Bronchial epithelial cell (primary cell): ENCODE measurements around the gene DEDD2. TPM values are rescaled to one million over a fixed set of nuclear protein-coding genes. Genes with fewer than 3 reads are reported as not detected.

Experiments
- DNase-seq: peaks from one replicate; pipeline ENCODE4 v3.0.0-alpha.2; 2010; ENCODE audit warnings: low read depth
- FAIRE-seq: peaks from 2 replicates; lab custom pipeline; 2011; peaks lifted over from hg19 to GRCh38; lab: Jason Lieb, UNC
- H3K27me3 ChIP-seq: 2 replicates; pipeline ENCODE4 v1.5.1; 2011; ENCODE audit warnings: low read length; ENCODE audit not compliant: control insufficient read depth, insufficient read depth
- H3K36me3 ChIP-seq: 2 replicates; pipeline ENCODE4 v1.5.1; 2011; ENCODE audit warnings: low read length; ENCODE audit not compliant: control insufficient read depth, insufficient read depth
- H3K4me3 ChIP-seq: 2 replicates; pipeline ENCODE4 v1.5.1; 2011; ENCODE audit warnings: mild to moderate bottlenecking, low read depth, low read length, control low read depth
- CTCF ChIP-seq: IDR thresholded peaks from 2 replicates; pipeline ENCODE4 v1.5.1; 2011; ENCODE audit warnings: mild to moderate bottlenecking, moderate library complexity, low read length, control low read depth, inconsistent platforms; ENCODE audit not compliant: insufficient read depth, severe bottlenecking
- total RNA-seq: library from RNA; depleted of rRNA; stranded (reverse); fragments of >200 nt; gene quantifications from 2 replicates; pipeline ENCODE4 v1.2.1, GENCODE V29; 2014

Gene DEDD2
- total RNA-seq, 1 donor from 2014 or later = 28.7 TPM

- TF ChIP-seq CTCF = no peak
- no peak for FAIRE-seq
- peaks cover 25% of the 10 kb centered on the region for H3K36me3 ChIP-seq
Measured at GRCh38 chr19:42235181-42235580, 17.7 kb upstream of the DEDD2 start.

GRCh38 chr19:42234364-42234763 is 16.9 kb upstream of the DEDD2 start:
- DNase-seq = no peak
- Histone ChIP-seq H3K36me3 (peaks cover 25% of the 10 kb centered on the region), H3K4me3 (no peak overlapping the region), H3K27me3 (no peaks in the 10 kb centered on the region)
- no peak for FAIRE-seq
- no peak for TF ChIP-seq CTCF

More at GRCh38 chr19:42235181-42235580, 17.7 kb upstream of the DEDD2 start:
- H3K4me3 ChIP-seq = no peak overlapping the region
- no peaks in the 10 kb centered on the region for H3K27me3 ChIP-seq
- no peak for DNase-seq

- TF ChIP-seq CTCF = no peak
- H3K4me3 ChIP-seq = no peak overlapping the region
- no peak for DNase-seq
- H3K36me3 ChIP-seq = peaks cover 26% of the 10 kb centered on the region
- peak; percentile 40 for FAIRE-seq
- no peaks in the 10 kb centered on the region for H3K27me3 ChIP-seq
Measured at GRCh38 chr19:42233678-42234292, 16.3 kb upstream of the DEDD2 start.

- DNase-seq = no peak
- peaks cover 26% of the 10 kb centered on the region for H3K36me3 ChIP-seq
- TF ChIP-seq CTCF = no peak
- H3K27me3 ChIP-seq = no peaks in the 10 kb centered on the region
- no peak for FAIRE-seq
- no peak overlapping the region for H3K4me3 ChIP-seq
Measured at GRCh38 chr19:42233106-42233505, 15.6 kb upstream of the DEDD2 start.

GRCh38 chr19:42232435-42232834 is 15.0 kb upstream of the DEDD2 start:
- TF ChIP-seq CTCF = no peak
- H3K27me3 ChIP-seq = no peaks in the 10 kb centered on the region
- FAIRE-seq (no peak), DNase-seq (no peak)
- no peak overlapping the region for H3K4me3 ChIP-seq
- H3K36me3 ChIP-seq = peaks cover 26% of the 10 kb centered on the region

- no peak for FAIRE-seq
- no peak for DNase-seq
- Histone ChIP-seq H3K4me3 (no peak overlapping the region), H3K27me3 (no peaks in the 10 kb centered on the region), H3K36me3 (peaks cover 31% of the 10 kb centered on the region)
- no peak for TF ChIP-seq CTCF
Measured at GRCh38 chr19:42230571-42230970, 13.1 kb upstream of the DEDD2 start.
